GM18870 (cell line): ENCODE data around the gene MAP3K13.
"Not testable (repeated sequence)": the region's sequence is repeated elsewhere in the genome, so short reads cannot be mapped to it uniquely, and the experiment has no call there.

Source experiments
- ATAC-seq: cut with Tn5 transposase; IDR thresholded peaks from one replicate; pipeline ENCODE4 v1.9.1; 2021; ENCODE audit warnings: moderate library complexity; ENCODE audit not compliant: unreplicated experiment

MAP3K13 gene

GRCh38 chr3:185439745-185440466 lies 77.0 kb downstream of the MAP3K13 start:
- no peak for ATAC-seq

DNA sequence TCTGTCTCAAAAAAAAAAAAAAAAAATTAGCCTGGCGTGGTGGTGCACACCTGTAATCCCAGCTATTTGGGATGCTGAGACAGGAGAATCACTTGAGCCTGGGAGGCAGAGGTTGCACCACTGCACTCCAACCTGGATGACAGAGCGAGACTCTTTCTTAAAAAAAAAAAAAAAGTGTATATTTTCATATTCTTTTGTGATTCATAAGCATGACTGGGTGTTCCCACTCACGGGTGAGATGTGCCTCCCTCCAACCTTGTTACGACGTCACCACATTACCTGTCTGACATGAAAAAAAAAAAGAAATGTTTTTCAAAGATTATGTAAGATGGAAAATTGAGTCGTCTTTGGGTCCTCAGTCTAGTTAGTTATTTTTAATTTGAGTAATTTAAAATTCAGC lies 79.1 kb downstream of the MAP3K13 start:
- no peak for ATAC-seq

DNA sequence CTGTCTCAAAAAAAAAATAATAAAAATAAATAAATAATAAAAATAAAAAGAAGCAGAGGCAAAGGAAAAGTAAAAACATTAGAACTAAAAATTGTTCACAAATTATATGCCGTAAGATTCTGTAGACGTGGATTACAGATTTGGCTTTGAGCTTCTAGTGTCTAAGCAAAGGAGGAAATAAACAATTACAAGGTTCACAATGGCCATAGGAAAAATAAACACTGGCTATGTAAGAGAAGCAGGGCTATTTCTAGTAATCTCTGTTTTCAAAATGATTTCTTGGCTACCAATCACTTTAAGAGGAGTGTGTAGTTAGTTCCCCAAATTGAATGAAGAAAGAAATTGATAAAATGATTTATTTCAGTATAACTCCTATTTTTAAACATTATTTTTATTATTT lies 81.4 kb downstream of the MAP3K13 start:
- ATAC-seq = no peak

- ATAC-seq = no peak
These were observed 85.2 kb downstream of the MAP3K13 start for GRCh38 chr3:185448107-185448506.

- ATAC-seq = not testable (repeated sequence)
These were observed 88.5 kb downstream of the MAP3K13 start for GRCh38 chr3:185451432-185451831.

GRCh38 chr3:185457376-185457775 lies 94.4 kb downstream of the MAP3K13 start:
- ATAC-seq = no peak

GRCh38 chr3:185460309-185460708 lies 97.4 kb downstream of the MAP3K13 start:
- ATAC-seq = no peak

DNA sequence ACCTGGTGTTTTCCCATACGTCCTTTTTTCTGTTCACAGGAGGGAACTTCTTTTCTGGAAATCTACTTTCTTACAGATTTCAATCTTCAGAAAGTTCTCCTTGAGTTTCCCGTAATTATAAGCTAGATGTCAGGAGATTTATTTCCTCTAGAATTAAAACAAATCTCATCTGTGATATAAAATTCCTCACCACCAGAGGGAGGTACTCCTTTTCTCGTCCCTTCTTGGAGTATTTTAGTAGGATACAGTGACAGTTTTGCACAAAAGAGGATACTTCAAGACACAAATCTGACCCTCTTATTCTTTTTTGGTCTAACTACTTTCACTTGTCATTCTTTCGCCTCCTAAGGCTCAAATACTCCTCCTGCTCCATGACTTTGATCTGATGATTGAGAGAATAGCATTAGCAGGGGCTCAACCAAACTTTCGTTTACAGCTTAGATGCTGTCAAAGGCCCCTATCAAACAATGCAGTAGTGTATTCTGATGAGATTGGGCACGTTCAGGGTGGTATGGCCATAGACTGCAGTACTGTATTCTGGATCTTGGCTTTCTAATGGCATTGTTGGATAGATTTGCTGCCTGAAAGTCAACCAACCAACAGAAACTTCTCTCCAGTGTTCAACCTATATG lies 97.9 kb downstream of the MAP3K13 start:
- no peak for ATAC-seq

GRCh38 chr3:185465471-185465870 lies 102.5 kb downstream of the MAP3K13 start:
- ATAC-seq = no peak

GRCh38 chr3:185466123-185466522 lies 103.2 kb downstream of the MAP3K13 start:
- ATAC-seq = not testable (repeated sequence)

- no peak for ATAC-seq
These were observed 106.6 kb downstream of the MAP3K13 start for GRCh38 chr3:185469542-185469941.

GRCh38 chr3:185470323-185470722 lies 107.4 kb downstream of the MAP3K13 start:
- ATAC-seq = no peak

- ATAC-seq = no peak
These were observed 110.4 kb downstream of the MAP3K13 start for GRCh38 chr3:185473290-185473815.

DNA sequence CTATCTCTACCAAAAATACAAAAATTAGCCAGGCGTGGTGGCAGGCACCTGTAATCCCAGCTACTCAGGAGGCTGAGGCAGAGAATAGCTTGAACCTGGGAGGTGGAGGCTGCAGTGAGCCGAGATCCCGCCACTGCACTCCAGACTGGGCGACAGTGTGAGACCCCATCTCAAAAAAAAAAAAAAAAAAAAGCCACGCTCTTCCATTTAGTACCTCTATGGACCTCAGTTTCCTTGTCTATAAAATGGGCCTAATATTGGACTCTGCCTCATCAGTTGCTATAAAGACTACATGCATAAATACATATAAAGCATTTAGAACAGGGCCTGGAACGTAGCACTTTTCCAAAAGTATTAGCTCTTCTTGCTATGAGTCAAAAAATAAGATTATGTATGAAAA lies 112.0 kb downstream of the MAP3K13 start:
- ATAC-seq = not testable (repeated sequence)

- no peak for ATAC-seq
These were observed 114.4 kb downstream of the MAP3K13 start for GRCh38 chr3:185477316-185477715.

DNA sequence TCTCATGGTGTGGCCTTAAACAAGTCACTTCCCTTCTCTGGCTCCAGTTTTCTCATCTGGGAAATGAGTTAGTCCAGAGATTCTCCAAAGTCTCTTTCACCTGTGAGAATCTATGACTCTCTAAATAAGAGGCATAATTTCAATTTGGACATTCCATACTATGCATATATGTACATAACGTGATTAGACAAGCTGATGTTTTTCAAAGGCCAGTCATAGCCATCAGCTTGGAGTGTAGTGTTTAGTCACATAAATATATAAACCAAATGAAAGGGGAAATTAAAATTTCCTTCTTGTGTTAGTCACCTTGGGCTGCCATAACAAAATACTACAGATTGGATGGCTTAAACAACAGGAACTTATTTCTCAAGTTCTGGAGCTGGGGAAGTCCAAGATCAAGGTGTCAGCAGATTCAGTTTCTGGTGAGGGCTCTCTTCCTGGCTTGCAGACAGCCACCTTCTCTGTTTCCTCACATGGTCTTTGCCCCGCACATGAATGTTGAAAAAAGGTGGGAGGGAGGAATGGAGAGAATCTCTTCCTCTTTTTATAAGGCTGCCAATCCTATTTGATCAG lies 116.5 kb downstream of the MAP3K13 start:
- ATAC-seq = no peak

GRCh38 chr3:185484296-185484695 lies 121.4 kb downstream of the MAP3K13 start:
- no peak for ATAC-seq

DNA sequence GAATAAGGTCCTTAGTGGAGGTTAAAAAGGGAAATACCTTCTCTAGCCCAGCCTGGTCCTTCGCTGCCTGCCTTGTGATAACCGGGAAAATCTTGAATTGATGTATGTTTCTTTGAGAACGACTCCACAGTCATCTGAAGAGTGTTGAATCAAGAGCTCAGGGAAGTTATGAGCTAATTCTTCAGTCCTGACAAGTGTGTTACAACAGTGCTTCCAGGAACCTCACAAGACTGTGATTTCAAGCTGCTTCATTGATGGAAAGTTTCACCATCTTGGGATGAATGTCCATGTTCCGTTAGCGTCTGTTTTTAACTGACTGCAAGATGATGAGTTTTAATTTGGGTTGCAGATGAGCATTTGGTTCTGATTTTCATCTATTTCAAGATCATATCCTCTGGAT lies 123.5 kb downstream of the MAP3K13 start:
- no peak for ATAC-seq

DNA sequence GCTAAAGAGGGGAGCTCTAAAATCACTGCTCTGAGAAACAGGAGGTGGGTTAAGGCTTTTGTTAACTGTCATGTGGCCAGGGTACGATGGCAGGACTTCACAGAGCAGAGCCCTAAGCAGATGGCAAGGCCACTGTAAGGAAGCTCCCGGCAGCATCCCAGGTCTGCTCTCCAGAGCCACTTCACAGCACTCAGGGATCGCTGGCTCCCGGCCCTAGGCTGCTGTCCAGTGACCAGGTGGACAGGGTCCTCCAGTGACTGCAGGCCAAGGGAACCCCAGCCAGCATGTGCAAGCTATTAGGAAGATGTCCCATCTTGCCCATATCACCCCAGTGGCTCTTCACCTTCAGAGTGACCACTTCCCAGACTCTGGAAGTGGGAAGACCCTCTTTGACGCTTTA lies 125.5 kb downstream of the MAP3K13 start:
- ATAC-seq = no peak

DNA sequence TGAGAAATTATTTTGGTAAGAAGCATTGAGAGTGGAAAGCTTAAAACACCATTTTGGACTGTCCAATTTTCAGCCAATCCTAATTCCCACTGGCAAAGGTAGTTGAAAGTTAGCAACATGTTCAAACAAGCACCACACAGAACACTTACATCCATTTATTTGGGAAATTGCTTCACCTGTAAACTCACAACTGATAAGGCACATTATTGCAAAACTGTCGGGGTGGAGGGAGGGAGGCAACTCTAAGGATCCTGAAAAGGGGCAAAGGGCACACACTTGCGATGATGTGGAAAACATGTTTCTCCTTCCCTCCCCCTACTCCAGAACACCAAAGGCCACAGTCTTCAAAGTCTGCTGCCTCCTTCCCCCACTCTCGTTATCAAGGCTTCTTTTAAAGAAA lies 126.5 kb downstream of the MAP3K13 start:
- ATAC-seq = no peak

DNA sequence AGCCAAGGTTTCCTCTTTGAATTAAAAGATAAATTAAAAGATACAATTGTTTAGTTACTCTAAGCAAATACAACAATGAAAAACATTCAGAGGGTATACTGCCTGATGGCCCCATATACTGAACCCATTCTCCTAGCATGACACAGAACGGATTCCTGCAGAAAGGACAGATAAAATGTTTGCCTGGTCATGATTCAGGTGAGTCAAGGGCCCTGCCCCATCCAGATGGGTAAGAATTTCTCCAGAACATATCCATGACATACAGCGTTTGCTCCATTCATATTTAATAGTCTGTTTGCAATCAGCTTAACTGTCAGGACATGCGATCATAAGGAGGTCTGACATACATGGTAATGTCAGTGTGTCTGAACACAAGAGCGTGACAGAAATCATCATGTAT lies 127.3 kb downstream of the MAP3K13 start:
- ATAC-seq = no peak
